IPS DF 6.9 (cell line): ENCODE data around the gene MAST2.

Source experiments
- DNase-seq: peaks from one replicate; pipeline ENCODE4 v3.0.0-alpha.2; 2013; ENCODE audit warnings: low read depth, low spot score
- H3K27ac ChIP-seq: one replicate; pipeline ENCODE4 v1.5.1; 2013; ENCODE audit warnings: low read length, control low read depth
- H3K27me3 ChIP-seq: 2 replicates; pipeline ENCODE4 v1.6.1; 2013; ENCODE audit warnings: mild to moderate bottlenecking, low read length; ENCODE audit not compliant: control insufficient read depth, insufficient read depth
- H3K36me3 ChIP-seq: 2 replicates; pipeline ENCODE4 v1.6.1; 2013; ENCODE audit warnings: low read length; ENCODE audit not compliant: control insufficient read depth, insufficient read depth
- H3K4me1 ChIP-seq: 2 replicates; pipeline ENCODE4 v1.6.1; 2013; ENCODE audit warnings: low read length; ENCODE audit not compliant: control insufficient read depth, insufficient read depth
- H3K4me3 ChIP-seq: 2 replicates; pipeline ENCODE4 v1.5.1; 2013; ENCODE audit warnings: mild to moderate bottlenecking, low read length
- H3K9me3 ChIP-seq: 2 replicates; pipeline ENCODE4 v1.6.1; 2013; ENCODE audit warnings: low read length, inconsistent platforms; ENCODE audit not compliant: control insufficient read depth, insufficient read depth
- WGBS: extraction: QIAGEN DNeasy Blood & Tissue Kit; methylation state at CpG from one replicate; pipeline ENCODE4 v1.1.7; 2013; ENCODE audit warnings: mixed read lengths, missing lambda C conversion rate; ENCODE audit not compliant: insufficient read length, insufficient coverage; 5-methylcytosine and 5-hydroxymethylcytosine counted together

MAST2 gene

GRCh38 chr1:45974541-45975269 lies 171.3 kb downstream of the MAST2 start:
- H3K36me3 ChIP-seq, result no peaks in the 10 kb centered on the region
- no peak overlapping the region for H3K27ac ChIP-seq
- no peak for DNase-seq
- WGBS, result no CpG with 5 or more reads among the region's 1 CpG
- no peaks in the 10 kb centered on the region for H3K4me1 ChIP-seq
- H3K27me3 ChIP-seq, result no peaks in the 10 kb centered on the region
- no peaks in the 10 kb centered on the region for H3K9me3 ChIP-seq
- H3K4me3 ChIP-seq, result no peak overlapping the region

DNA sequence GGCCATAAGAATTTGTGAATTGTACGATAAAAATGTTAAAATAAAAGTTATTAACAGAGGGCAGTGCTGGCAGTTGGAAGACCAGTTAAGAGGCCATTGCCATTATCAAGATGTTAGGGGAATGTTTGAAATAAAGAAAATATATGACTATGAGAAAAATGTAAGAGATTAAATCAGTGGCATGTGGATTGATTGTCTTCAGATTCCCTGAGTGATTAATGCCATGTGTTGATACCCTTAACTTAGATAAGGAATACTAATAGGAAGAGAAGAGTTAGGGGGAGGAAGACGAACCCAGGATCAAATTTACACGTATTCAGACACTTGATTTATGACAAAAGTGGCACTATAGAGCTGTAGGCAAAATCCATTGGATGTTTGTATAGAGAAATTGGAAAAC lies 173.2 kb downstream of the MAST2 start:
- no peaks in the 10 kb centered on the region for H3K27me3 ChIP-seq
- WGBS, result 100% methylated on average over 1 of the region's 3 CpGs
- no peaks in the 10 kb centered on the region for H3K36me3 ChIP-seq
- no peak overlapping the region for H3K4me3 ChIP-seq
- no peaks in the 10 kb centered on the region for H3K9me3 ChIP-seq
- DNase-seq, result no peak
- no peaks in the 10 kb centered on the region for H3K4me1 ChIP-seq
- H3K27ac ChIP-seq, result no peak overlapping the region

DNA sequence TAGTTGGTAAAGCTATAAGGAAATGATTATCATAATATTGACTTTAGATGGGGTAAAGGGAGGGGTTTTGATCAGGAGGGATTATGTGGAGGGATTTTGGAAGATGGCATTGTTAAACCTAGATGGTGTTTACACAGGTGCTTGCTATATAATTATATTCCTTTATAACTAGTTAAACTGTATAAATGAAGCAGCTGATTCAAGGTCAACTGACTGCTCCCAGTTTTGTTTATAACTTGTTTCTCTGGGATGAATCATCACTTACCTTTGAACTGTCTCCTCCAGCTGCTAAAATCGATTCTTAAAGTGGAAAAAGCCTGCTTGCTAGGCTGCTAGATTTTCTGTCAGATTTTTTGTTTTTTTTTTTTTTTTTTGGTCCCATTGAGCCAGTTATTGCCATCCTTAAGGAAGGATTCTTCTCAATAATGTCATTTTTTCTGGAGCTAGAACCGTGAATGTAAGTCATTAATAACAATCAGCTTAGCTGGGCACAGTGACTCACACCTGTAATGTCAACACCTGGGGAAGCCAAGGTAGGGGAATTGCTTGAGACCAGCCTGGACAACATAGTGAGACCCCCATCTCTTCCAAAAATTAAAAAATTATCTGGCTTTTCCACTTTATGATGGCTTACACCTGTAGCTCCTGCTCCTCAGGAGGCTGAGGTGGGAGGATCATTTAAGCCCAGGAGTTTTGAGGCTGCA lies 175.8 kb downstream of the MAST2 start:
- no peaks in the 10 kb centered on the region for H3K9me3 ChIP-seq
- DNase-seq, result no peak
- H3K27ac ChIP-seq, result no peak overlapping the region
- H3K36me3 ChIP-seq, result no peaks in the 10 kb centered on the region
- H3K4me3 ChIP-seq, result no peak overlapping the region
- no peaks in the 10 kb centered on the region for H3K27me3 ChIP-seq
- WGBS, result no CpG with 5 or more reads among the region's 2 CpGs
- H3K4me1 ChIP-seq, result no peaks in the 10 kb centered on the region

- H3K27ac ChIP-seq, result no peak overlapping the region
- DNase-seq, result no peak
- no peaks in the 10 kb centered on the region for H3K27me3 ChIP-seq
- H3K4me1 ChIP-seq, result no peaks in the 10 kb centered on the region
- H3K9me3 ChIP-seq, result no peaks in the 10 kb centered on the region
- whole genome bisulfite sequencing, result no CpG with 5 or more reads among the region's 5 CpGs
- H3K36me3 ChIP-seq, result no peaks in the 10 kb centered on the region
- no peak overlapping the region for H3K4me3 ChIP-seq
Observed at GRCh38 chr1:45979778-45980176, 176.4 kb downstream of the MAST2 start.

- Histone ChIP-seq H3K4me1 (no peaks in the 10 kb centered on the region), H3K27ac (no peak overlapping the region), H3K36me3 (no peaks in the 10 kb centered on the region), H3K9me3 (no peaks in the 10 kb centered on the region), H3K4me3 (no peak overlapping the region), H3K27me3 (no peaks in the 10 kb centered on the region)
- no CpG with 5 or more reads among the region's 2 CpGs for WGBS
- no peak for DNase-seq
Observed at GRCh38 chr1:45982359-45982758, 178.9 kb downstream of the MAST2 start.

DNA sequence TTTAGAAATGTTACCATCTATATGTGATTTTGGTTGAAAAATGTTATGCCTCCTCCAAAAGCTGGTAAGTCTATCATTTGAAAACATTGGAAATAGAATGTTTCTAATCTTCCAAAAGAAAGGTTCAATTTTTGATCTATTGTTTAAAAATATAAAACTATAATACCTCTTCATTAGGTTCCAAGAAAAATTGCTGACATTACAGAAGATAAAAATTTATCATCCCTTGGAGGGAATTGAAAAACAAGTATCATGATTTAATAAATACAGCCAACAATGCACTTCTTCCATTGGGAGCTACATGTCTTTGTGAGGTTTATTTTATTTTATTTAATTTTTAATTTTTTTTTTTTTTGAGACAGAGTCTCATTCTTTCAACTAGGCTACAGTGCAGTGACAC lies 180.6 kb downstream of the MAST2 start:
- Histone ChIP-seq H3K27me3 (no peaks in the 10 kb centered on the region), H3K36me3 (no peaks in the 10 kb centered on the region), H3K4me3 (no peak overlapping the region), H3K27ac (no peak overlapping the region), H3K4me1 (no peaks in the 10 kb centered on the region), H3K9me3 (no peaks in the 10 kb centered on the region)
- no peak for DNase-seq

- Histone ChIP-seq H3K27ac (no peak overlapping the region), H3K4me3 (no peak overlapping the region), H3K36me3 (no peaks in the 10 kb centered on the region), H3K4me1 (no peaks in the 10 kb centered on the region), H3K9me3 (no peaks in the 10 kb centered on the region), H3K27me3 (no peaks in the 10 kb centered on the region)
- no peak for DNase-seq
- WGBS, result no CpG with 5 or more reads among the region's 4 CpGs
Observed at GRCh38 chr1:45987204-45987603, 183.8 kb downstream of the MAST2 start.

- H3K9me3 ChIP-seq, result no peaks in the 10 kb centered on the region
- WGBS, result no CpG with 5 or more reads among the region's 2 CpGs
- H3K4me3 ChIP-seq, result no peak overlapping the region
- no peaks in the 10 kb centered on the region for H3K27me3 ChIP-seq
- DNase-seq, result no peak
- H3K4me1 ChIP-seq, result no peaks in the 10 kb centered on the region
- no peaks in the 10 kb centered on the region for H3K36me3 ChIP-seq
- H3K27ac ChIP-seq, result no peak overlapping the region
Observed at GRCh38 chr1:45989249-45989648, 185.8 kb downstream of the MAST2 start.

DNA sequence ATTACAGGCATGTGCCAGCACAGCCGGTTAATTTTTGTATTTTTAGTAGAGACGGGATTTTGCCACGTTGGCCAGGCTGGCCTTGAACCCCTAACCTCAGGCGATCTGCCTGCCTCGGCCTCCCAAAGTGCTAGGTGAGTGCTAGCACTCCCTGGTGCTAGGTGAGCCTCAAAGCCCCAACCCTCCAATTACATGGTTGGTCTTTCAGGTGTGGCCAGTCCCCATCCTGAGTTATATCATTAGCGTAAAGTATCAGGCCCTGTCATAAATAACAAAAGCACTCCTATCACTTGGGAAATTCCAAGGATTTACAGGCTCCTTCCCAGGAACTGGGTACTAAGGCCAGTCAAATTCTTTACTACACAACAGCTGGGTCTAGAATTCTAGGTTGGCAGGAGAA lies 191.0 kb downstream of the MAST2 start:
- no peaks in the 10 kb centered on the region for H3K27me3 ChIP-seq
- no peaks in the 10 kb centered on the region for H3K36me3 ChIP-seq
- no peak overlapping the region for H3K4me3 ChIP-seq
- no CpG with 5 or more reads among the region's 6 CpGs for WGBS
- no peaks in the 10 kb centered on the region for H3K4me1 ChIP-seq
- no peaks in the 10 kb centered on the region for H3K9me3 ChIP-seq
- DNase-seq, result no peak
- H3K27ac ChIP-seq, result no peak overlapping the region

DNA sequence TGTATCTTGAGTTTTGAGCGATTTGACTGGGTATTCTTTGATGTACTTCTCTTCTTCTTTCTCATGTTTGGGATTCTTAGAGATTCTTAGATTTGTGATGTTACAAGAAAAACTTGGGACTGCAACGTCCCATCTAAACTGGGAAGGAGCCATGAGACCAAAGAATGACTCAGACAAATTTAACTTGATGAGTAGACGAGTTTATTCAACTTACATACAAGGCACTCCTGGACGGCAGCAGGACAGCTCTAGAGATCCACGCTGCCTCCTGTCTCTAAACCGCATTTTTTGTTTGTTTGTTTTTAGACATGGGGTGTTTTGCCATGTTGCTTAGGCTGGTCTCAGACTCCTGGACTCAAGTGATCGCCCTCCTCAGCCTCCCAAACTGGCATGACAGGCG lies 191.9 kb downstream of the MAST2 start:
- Histone ChIP-seq H3K36me3 (no peaks in the 10 kb centered on the region), H3K27ac (no peak overlapping the region), H3K27me3 (no peaks in the 10 kb centered on the region), H3K4me1 (no peaks in the 10 kb centered on the region), H3K9me3 (no peaks in the 10 kb centered on the region), H3K4me3 (no peak overlapping the region)
- DNase-seq, result no peak
- WGBS, result no CpG with 5 or more reads among the region's 8 CpGs
